Endothelial cell of umbilical vein (primary cell): ENCODE measurements around the gene GABARAPL1.

Source experiments
- CTCF ChIP-seq, 2 donors: IDR thresholded peaks; 1 replicate in 1 of 2; 2 replicates in 1 of 2; pipeline ENCODE4 v1.5.1; 2011; ENCODE audit warnings: low read length in 2 of 2, mild to moderate bottlenecking in 2 of 2, moderate library complexity in 2 of 2, control low read depth in 1 of 2, inconsistent platforms in 1 of 2, low read depth in 1 of 2; ENCODE audit not compliant: insufficient read depth in 1 of 2; ENCODE audit errors: extremely low read depth in 1 of 2
- EZH2 ChIP-seq: IDR thresholded peaks from 2 replicates; pipeline ENCODE4 v1.6.1; 2012; ENCODE audit warnings: borderline replicate concordance, low read depth, mild to moderate bottlenecking, moderate library complexity, low read length, inconsistent platforms; ENCODE audit not compliant: severe bottlenecking
- JUN ChIP-seq: IDR thresholded peaks from 2 replicates; pipeline ENCODE4 v1.6.1; 2011; ENCODE audit warnings: borderline replicate concordance, low read depth; ENCODE audit not compliant: insufficient read length, insufficient read depth
- MAX ChIP-seq: IDR thresholded peaks from 2 replicates; pipeline ENCODE4 v1.6.1; 2011; ENCODE audit not compliant: insufficient read depth, insufficient read length
- MYC ChIP-seq: IDR thresholded peaks from one replicate; pipeline ENCODE4 v1.6.1; 2011; ENCODE audit warnings: mild to moderate bottlenecking, low read depth, low read length
- POLR2A ChIP-seq: IDR thresholded peaks from 2 replicates; pipeline ENCODE4 v1.6.1; 2012; ENCODE audit warnings: low read depth, mild to moderate bottlenecking, control low read depth, low read length
- POLR2AphosphoS5 ChIP-seq: IDR thresholded peaks from 2 replicates; pipeline ENCODE4 v1.6.1; 2012; ENCODE audit warnings: low read depth, mild to moderate bottlenecking, control low read depth, low read length, moderate library complexity; ENCODE audit not compliant: insufficient read depth

GRCh38 chr12:10226731-10227130, 14.1 kb downstream of the GABARAPL1 start:
- no peak for TF ChIP-seq CTCF (IDR thresholded peaks at IDR 0.05; ENCODE audit: extremely low read depth in 1 of 2, insufficient read depth in 1 of 2, low read depth in 1 of 2, low read length in 2 of 2)
- TF ChIP-seq POLR2A, result no peak
- TF ChIP-seq MYC, result no peak
- no peak for TF ChIP-seq EZH2
- TF ChIP-seq JUN, result no peak
- TF ChIP-seq POLR2AphosphoS5, result no peak
- TF ChIP-seq MAX, result no peak
